SJCRH30 (cell line): ENCODE data around the gene STOML1. TPM values are rescaled to one million over a fixed set of nuclear protein-coding genes. Genes with fewer than 3 reads are reported as not detected.
"Not testable (repeated sequence)": the region's sequence is repeated elsewhere in the genome, so short reads cannot be mapped to it uniquely, and the experiment has no call there.

ENCODE experiments used
- DNase-seq, 2 experiments: peaks; one replicate each; pipeline ENCODE4 v3.0.0-alpha.2; 2015 to 2020
- H3K27ac ChIP-seq: fragments of 250-450 bp; sonication (Bioruptor Pico); 2 replicates; pipeline ENCODE4 v1.5.1; 2020; ENCODE audit warnings: mild to moderate bottlenecking, moderate library complexity
- H3K27me3 ChIP-seq: fragments of 250-450 bp; sonication (Bioruptor Pico); 2 replicates; pipeline ENCODE4 v1.5.1; 2020; ENCODE audit warnings: mild to moderate bottlenecking, moderate library complexity
- H3K36me3 ChIP-seq: fragments of 250-450 bp; sonication (Bioruptor Pico); 2 replicates; pipeline ENCODE4 v1.5.1; 2020; ENCODE audit warnings: mild to moderate bottlenecking, moderate library complexity
- H3K4me1 ChIP-seq: fragments of 250-450 bp; sonication (Bioruptor Pico); 2 replicates; pipeline ENCODE4 v1.5.1; 2020; ENCODE audit warnings: mild to moderate bottlenecking, moderate library complexity
- H3K4me3 ChIP-seq: fragments of 250-450 bp; sonication (Bioruptor Pico); 2 replicates; pipeline ENCODE4 v1.5.1; 2020; ENCODE audit warnings: mild to moderate bottlenecking, moderate library complexity
- H3K9me3 ChIP-seq: fragments of 250-450 bp; sonication (Bioruptor Pico); replicated peaks from 2 replicates; pipeline ENCODE4 v1.5.1; 2020; ENCODE audit warnings: mild to moderate bottlenecking, moderate library complexity
- total RNA-seq: library from RNA; depleted of rRNA; stranded (reverse); fragments of >200 nt; shearing (Covaris generic); gene quantifications from 2 replicates; pipeline ENCODE4 v1.2.3, GENCODE V29; 2014

STOML1 gene
- total RNA-seq, 1 experiment from 2014 or later: 3.0 TPM

GRCh38 chr15:73986055-73986775, 5.9 kb downstream of the STOML1 start:
- Histone ChIP-seq H3K9me3 (no peaks in the 10 kb centered on the region), H3K27ac (no peak overlapping the region), H3K27me3 (no peaks in the 10 kb centered on the region), H3K36me3 (no peaks in the 10 kb centered on the region), H3K4me3 (no peak overlapping the region), H3K4me1 (peaks cover 68% of the 10 kb centered on the region)
- no peak for DNase-seq

DNA sequence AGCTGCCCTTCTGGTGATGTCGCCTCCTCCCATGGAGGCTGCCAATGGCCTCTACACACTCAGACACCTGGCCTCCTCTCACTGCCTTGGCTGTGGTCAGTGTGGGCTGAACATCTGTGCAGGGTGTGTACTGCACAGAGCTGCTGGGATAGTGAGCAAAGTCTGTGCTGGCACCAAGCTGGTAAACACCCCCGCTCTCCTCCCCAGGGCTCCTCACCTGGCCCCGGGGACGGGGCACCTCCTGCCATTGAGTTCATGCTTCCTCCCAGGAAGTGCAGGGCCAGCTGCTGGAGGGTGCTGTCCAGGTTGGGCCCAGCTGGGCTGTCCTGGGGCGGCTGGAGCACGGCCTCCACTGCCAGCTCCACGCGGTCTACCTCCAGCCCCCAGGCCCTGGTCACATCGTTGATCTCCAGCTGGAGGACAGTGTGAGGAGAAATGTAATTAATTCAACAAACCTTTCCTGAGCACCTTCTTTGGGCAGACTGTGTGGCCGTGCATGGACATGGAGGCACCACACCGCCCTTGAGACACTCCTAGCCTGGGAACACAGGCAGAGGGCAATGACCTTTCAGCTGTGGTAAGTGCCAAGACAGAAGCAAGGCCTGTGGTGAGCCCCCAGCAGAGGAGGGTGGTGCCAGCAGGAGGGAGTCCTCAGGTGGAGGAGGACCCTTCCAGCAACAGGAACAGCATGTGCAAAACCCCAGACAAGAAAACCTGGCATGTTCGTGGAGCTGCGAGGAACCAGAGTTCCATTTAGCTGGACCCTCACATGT, 6.8 kb downstream of the STOML1 start:
- peak; percentile 55 to 62 for DNase-seq
- no peaks in the 10 kb centered on the region for H3K9me3 ChIP-seq
- no peaks in the 10 kb centered on the region for H3K36me3 ChIP-seq
- no peaks in the 10 kb centered on the region for H3K27me3 ChIP-seq
- peaks cover 59% of the 10 kb centered on the region for H3K4me1 ChIP-seq
- H3K4me3 ChIP-seq: no peak overlapping the region
- H3K27ac ChIP-seq: no peak overlapping the region

GRCh38 chr15:73984208-73984979, 7.7 kb downstream of the STOML1 start:
- H3K9me3 ChIP-seq: no peaks in the 10 kb centered on the region
- no peak overlapping the region for H3K4me3 ChIP-seq
- peaks cover 51% of the 10 kb centered on the region for H3K4me1 ChIP-seq
- DNase-seq: no peak
- H3K27me3 ChIP-seq: no peaks in the 10 kb centered on the region
- no peaks in the 10 kb centered on the region for H3K36me3 ChIP-seq
- H3K27ac ChIP-seq: no peak overlapping the region

DNA sequence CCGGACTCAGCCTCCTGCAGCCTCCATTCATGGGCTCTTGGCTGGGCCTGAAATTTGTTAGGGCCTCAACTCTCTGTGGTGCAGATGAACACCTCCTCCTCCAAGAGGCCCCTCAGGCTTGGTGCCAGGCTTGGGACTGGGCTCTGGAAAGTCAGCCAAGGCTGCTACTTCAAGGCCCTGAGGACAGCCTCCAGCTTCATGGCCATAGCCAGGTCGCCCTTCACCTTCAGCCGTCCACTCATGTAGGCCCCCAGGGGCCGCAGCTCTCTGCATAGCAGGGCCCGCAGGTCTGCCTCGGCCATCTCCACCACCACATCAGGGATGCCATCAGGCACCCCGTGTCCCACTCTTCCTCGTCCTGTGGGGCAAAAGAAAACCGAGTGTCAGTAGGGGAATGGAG, 8.3 kb downstream of the STOML1 start:
- no peak overlapping the region for H3K4me3 ChIP-seq
- no peaks in the 10 kb centered on the region for H3K27me3 ChIP-seq
- H3K4me1 ChIP-seq: peaks cover 50% of the 10 kb centered on the region
- H3K27ac ChIP-seq: no peak overlapping the region
- H3K9me3 ChIP-seq: no peaks in the 10 kb centered on the region
- no peak for DNase-seq
- H3K36me3 ChIP-seq: no peaks in the 10 kb centered on the region

GRCh38 chr15:73983211-73983727, 8.8 kb downstream of the STOML1 start:
- Histone ChIP-seq H3K4me1 (peaks cover 52% of the 10 kb centered on the region), H3K9me3 (no peaks in the 10 kb centered on the region), H3K27me3 (no peaks in the 10 kb centered on the region), H3K4me3 (no peak overlapping the region), H3K36me3 (no peaks in the 10 kb centered on the region), H3K27ac (peak overlapping the region; percentile 63; the same call in 1 of the 2 replicates)
- peak; percentile 48 to 51 for DNase-seq

- Histone ChIP-seq H3K27me3 (no peaks in the 10 kb centered on the region), H3K36me3 (no peaks in the 10 kb centered on the region), H3K4me1 (peaks cover 52% of the 10 kb centered on the region), H3K4me3 (no peak overlapping the region), H3K27ac (peak overlapping the region; percentile 63), H3K9me3 (no peaks in the 10 kb centered on the region)
- DNase-seq: peak; percentile 84 to 94
Measured at GRCh38 chr15:73982222-73982962, 9.7 kb downstream of the STOML1 start.

- H3K36me3 ChIP-seq: no peaks in the 10 kb centered on the region
- DNase-seq: no peak
- no peak overlapping the region for H3K27ac ChIP-seq
- no peak overlapping the region for H3K4me3 ChIP-seq
- H3K4me1 ChIP-seq: peaks cover 52% of the 10 kb centered on the region
- H3K9me3 ChIP-seq: no peaks in the 10 kb centered on the region
- 0 out of 2 replicates have a peak, but pooled peaks cover 3% of the 10 kb centered on the region for H3K27me3 ChIP-seq
Measured at GRCh38 chr15:73981761-73982221, 10.3 kb downstream of the STOML1 start.

DNA sequence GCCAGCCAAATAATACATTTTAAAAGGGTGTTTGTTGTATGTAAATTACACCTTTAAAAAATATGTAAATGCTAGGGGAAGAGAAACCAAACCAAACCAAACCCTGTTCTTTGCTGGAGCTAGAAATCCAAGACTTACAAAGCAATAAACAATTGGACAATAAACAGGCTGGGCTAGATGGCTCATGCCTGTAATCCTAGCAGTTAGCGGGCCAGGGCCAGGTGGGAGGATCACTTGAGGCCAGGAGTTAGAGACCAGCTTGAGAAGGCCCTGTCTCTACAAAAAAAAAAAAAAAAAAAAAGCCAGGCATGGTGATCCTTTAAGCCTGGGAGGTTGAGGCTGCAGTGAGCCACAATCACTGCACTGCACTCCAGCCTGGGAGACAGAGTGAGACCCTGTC, 12.5 kb downstream of the STOML1 start:
- Histone ChIP-seq H3K9me3 (no peaks in the 10 kb centered on the region), H3K36me3 (no peaks in the 10 kb centered on the region), H3K4me1 (peaks cover 40% of the 10 kb centered on the region), H3K4me3 (no peak overlapping the region), H3K27me3 (peaks cover 18% of the 10 kb centered on the region), H3K27ac (no peak overlapping the region)
- no peak for DNase-seq

DNA sequence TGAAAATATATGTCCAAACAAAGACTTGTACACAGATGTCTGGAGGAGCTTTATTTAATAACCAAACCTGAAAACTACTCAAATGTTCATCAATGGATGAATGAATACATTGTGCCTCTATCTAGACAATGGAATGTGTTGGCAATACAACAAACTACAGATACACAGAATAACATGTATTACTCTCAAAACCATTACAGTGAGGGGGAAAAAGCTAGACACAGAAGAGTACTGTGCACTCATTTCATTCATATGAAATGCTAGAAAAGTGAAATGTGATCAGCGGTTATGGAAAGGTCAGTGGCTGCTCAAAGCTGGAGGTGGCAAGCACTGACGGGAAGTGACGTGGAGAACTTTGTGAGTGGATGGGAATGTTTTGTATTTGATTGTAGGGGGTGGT, 13.2 kb downstream of the STOML1 start:
- DNase-seq: no peak
- Histone ChIP-seq H3K4me1 (peaks cover 33% of the 10 kb centered on the region), H3K9me3 (no peaks in the 10 kb centered on the region), H3K4me3 (no peak overlapping the region), H3K27me3 (peaks cover 20% of the 10 kb centered on the region), H3K36me3 (no peaks in the 10 kb centered on the region), H3K27ac (no peak overlapping the region)

DNA sequence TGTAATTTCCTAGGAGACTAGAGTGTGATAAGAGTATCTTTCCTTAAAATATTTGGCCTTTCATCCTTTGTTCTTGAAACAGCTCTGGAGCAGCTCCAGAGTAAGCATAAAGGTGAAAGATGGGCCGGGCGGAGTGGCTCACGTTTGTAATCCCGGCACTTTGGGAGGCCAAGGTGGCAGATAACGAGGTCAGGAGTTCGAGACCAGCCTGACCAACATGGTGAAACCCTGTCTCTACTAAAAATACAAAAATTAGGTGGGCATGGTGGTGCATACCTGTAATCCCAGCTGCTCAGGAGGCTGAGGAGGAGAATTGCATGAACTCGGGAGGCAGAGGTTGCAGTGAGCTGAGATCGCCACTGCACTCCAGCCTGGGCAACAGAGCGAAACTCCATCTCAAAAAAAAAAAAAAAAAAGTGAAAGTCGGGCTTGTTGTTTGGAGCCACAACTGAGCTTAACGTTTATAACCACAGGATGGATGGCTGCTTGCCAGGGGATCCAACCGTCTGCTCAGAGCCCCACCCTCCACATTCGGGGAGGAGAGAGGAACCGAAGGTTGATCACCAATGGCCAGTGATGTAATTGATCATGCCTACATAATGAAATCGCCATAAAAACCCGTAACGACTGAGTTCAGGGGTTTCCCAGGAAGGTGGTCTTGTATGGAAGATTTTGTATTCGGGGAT, 16.5 kb downstream of the STOML1 start:
- DNase-seq: peak; percentile 69 to 72
- H3K4me1 ChIP-seq, H3K27ac ChIP-seq, H3K4me3 ChIP-seq, H3K36me3 ChIP-seq, H3K9me3 ChIP-seq: not testable (repeated sequence)
- peaks cover 20% of the 10 kb centered on the region for H3K27me3 ChIP-seq

- not testable (repeated sequence) for H3K36me3 ChIP-seq, H3K27ac ChIP-seq, H3K4me1 ChIP-seq, H3K9me3 ChIP-seq, H3K4me3 ChIP-seq, DNase-seq
- peaks cover 20% of the 10 kb centered on the region for H3K27me3 ChIP-seq
Measured at GRCh38 chr15:73973683-73974200, 18.4 kb downstream of the STOML1 start.

GRCh38 chr15:73972984-73973682, 19.0 kb downstream of the STOML1 start:
- Histone ChIP-seq H3K9me3 (no peaks in the 10 kb centered on the region), H3K36me3 (no peaks in the 10 kb centered on the region), H3K27ac (no peak overlapping the region), H3K4me3 (no peak overlapping the region), H3K4me1 (peaks cover 2% of the 10 kb centered on the region; the same call in 1 of the 2 replicates), H3K27me3 (peaks cover 20% of the 10 kb centered on the region)
- DNase-seq: peak; percentile 79 to 94

DNA sequence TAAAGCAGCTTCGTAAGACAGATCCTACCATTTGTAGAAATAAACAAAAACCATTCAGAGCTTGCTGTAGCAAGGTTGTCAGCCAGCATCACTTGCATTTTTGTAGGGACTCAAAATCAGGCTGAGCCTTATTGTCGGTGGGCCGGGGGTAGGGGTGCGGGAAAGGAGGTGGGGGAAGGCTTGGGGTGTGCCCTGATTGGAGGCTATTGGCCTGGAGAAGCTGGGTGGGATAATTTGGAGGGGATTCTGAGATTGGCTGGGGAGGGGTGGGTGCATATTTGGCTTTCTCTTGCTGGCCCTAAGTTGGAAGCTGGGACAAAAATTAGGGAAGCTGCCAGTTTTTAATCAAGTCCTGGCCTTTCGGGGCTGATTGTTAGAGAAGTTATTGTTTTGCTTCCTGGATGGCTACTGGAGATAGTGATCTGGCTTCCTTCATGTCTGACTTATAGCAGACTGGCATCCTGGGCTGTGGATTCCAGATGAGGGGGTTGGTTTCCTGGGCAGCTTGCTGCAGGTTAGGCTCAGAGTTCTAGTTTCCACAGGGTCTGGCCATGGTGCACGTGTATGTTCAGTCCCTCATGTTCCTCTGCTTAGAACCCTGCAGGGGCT, 22.8 kb downstream of the STOML1 start:
- no peak for DNase-seq
- Histone ChIP-seq H3K27ac (no peak overlapping the region), H3K4me1 (peaks cover 16% of the 10 kb centered on the region), H3K4me3 (no peak overlapping the region), H3K27me3 (no peaks in the 10 kb centered on the region; the same call in 1 of the 2 replicates), H3K36me3 (no peaks in the 10 kb centered on the region), H3K9me3 (no peaks in the 10 kb centered on the region)
